GM12878 (cell line): ENCODE data around the gene PCDHGB2.
"Not testable (repeated sequence)": the region's sequence is repeated elsewhere in the genome, so short reads cannot be mapped to it uniquely, and the experiment has no call there.

Experiments used
- ATF3 ChIP-seq: IDR thresholded peaks from 2 replicates; pipeline ENCODE4 v1.6.1; 2011; ENCODE audit warnings: low read depth, mild to moderate bottlenecking, low read length, moderate library complexity, borderline replicate concordance; ENCODE audit errors: extremely low read depth
- BACH1 ChIP-seq: fragments of 450-650 bp; IDR thresholded peaks from 2 replicates; pipeline ENCODE4 v1.6.1; 2017; ENCODE audit warnings: mild to moderate bottlenecking, borderline replicate concordance
- BCLAF1 ChIP-seq: fragments of 450-650 bp; IDR thresholded peaks from 2 replicates; pipeline ENCODE4 v1.6.1; 2017; ENCODE audit warnings: antibody characterized with exemption, mild to moderate bottlenecking, moderate library complexity
- CEBPB ChIP-seq, 2 experiments: fragments of 150-350 bp in 1 of 2; IDR thresholded peaks; 2 replicates each; pipeline ENCODE4 v1.6.1; 2012 to 2014; ENCODE audit warnings: low read depth in 2 of 2, low read length in 2 of 2, borderline replicate concordance in 1 of 2, inconsistent platforms in 1 of 2
- CTCF ChIP-seq, 3 experiments: IDR thresholded peaks in 2 of 3; conservative IDR thresholded peaks in 1 of 3; 2 replicates each; pipeline ENCODE4 v1.5.1; 2011; ENCODE audit warnings: low read depth in 3 of 3, low read length in 3 of 3, mild to moderate bottlenecking in 3 of 3, control low read depth in 2 of 3, moderate library complexity in 2 of 3, inconsistent platforms in 1 of 3, mixed read lengths in 1 of 3; ENCODE audit not compliant: control insufficient read depth in 2 of 3, insufficient read depth in 1 of 3; ENCODE audit errors: extremely low read depth in 1 of 3
- EZH2 ChIP-seq: IDR thresholded peaks from 2 replicates; pipeline ENCODE4 v1.6.1; 2012; ENCODE audit warnings: low read depth, mild to moderate bottlenecking, control low read depth, inconsistent platforms, low read length, borderline replicate concordance; ENCODE audit not compliant: control insufficient read depth
- HDAC2 ChIP-seq: fragments of 200-600 bp; sonication (generic); IDR thresholded peaks from 2 replicates; pipeline ENCODE4 v1.6.1; 2017
- IKZF1 ChIP-seq: fragments of 450-650 bp; conservative IDR thresholded peaks from 2 replicates; pipeline ENCODE4 v1.6.1; 2017; ENCODE audit warnings: antibody characterized with exemption, mild to moderate bottlenecking
- POLR2A ChIP-seq: IDR thresholded peaks from 2 replicates; pipeline ENCODE4 v1.6.1; 2011; ENCODE audit warnings: low read depth, mild to moderate bottlenecking, low read length
- RAD21 ChIP-seq: IDR thresholded peaks from 2 replicates; pipeline ENCODE4 v1.6.1; 2011; ENCODE audit warnings: mild to moderate bottlenecking, low read depth, low read length, moderate library complexity; ENCODE audit not compliant: insufficient read depth
- SREBF1 ChIP-seq: IDR thresholded peaks from 2 replicates; pipeline ENCODE4 v1.6.1; 2012; ENCODE audit warnings: mild to moderate bottlenecking, low read length
- TF ChIP-seq, protein P1 (sequence below): fragments of 450-650 bp; formaldehyde crosslinking; IDR thresholded peaks from 2 replicates; pipeline ENCODE4 v1.4.0; 2022; ENCODE audit warnings: mild to moderate bottlenecking, moderate library complexity
- TF ChIP-seq, protein P2 (sequence below): fragments of 450-650 bp; IDR thresholded peaks from 2 replicates; pipeline ENCODE4 v1.6.1; 2016; ENCODE audit warnings: mild to moderate bottlenecking

- not testable (repeated sequence) for TF ChIP-seq CTCF (IDR thresholded peaks at IDR 0.05 in 2 of 3, conservative IDR thresholded peaks at IDR 0.05 in 1 of 3; ENCODE audit: control insufficient read depth in 2 of 3, extremely low read depth in 1 of 3, insufficient read depth in 1 of 3, low read depth in 3 of 3, low read length in 3 of 3); POLR2A; ATF3; HDAC2; BACH1; BCLAF1; SREBF1; EZH2; IKZF1; CEBPB (IDR thresholded peaks at IDR 0.05; ENCODE audit: borderline replicate concordance in 1 of 2, low read depth in 2 of 2, low read length in 2 of 2); RAD21
- TF ChIP-seq, protein P1, sequence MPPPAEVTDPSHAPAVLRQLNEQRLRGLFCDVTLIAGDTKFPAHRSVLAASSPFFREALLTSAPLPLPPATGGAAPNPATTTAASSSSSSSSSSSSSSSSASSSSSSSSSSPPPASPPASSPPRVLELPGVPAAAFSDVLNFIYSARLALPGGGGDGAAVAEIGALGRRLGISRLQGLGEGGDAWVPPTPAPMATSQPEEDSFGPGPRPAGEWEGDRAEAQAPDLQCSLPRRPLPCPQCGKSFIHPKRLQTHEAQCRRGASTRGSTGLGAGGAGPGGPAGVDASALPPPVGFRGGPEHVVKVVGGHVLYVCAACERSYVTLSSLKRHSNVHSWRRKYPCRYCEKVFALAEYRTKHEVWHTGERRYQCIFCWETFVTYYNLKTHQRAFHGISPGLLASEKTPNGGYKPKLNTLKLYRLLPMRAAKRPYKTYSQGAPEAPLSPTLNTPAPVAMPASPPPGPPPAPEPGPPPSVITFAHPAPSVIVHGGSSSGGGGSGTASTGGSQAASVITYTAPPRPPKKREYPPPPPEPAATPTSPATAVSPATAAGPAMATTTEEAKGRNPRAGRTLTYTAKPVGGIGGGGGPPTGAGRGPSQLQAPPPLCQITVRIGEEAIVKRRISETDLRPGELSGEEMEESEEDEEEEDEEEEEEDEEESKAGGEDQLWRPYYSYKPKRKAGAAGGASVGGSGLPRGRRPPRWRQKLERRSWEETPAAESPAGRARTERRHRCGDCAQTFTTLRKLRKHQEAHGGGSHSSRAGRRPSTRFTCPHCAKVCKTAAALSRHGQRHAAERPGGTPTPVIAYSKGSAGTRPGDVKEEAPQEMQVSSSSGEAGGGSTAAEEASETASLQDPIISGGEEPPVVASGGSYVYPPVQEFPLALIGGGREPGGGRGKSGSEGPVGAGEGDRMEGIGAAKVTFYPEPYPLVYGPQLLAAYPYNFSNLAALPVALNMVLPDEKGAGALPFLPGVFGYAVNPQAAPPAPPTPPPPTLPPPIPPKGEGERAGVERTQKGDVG, result not testable (repeated sequence)
- TF ChIP-seq, protein P2, sequence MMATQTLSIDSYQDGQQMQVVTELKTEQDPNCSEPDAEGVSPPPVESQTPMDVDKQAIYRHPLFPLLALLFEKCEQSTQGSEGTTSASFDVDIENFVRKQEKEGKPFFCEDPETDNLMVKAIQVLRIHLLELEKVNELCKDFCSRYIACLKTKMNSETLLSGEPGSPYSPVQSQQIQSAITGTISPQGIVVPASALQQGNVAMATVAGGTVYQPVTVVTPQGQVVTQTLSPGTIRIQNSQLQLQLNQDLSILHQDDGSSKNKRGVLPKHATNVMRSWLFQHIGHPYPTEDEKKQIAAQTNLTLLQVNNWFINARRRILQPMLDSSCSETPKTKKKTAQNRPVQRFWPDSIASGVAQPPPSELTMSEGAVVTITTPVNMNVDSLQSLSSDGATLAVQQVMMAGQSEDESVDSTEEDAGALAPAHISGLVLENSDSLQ, result not testable (repeated sequence)
These were observed 42.8 kb upstream of the PCDHGB2 start for GRCh38 chr5:141316963-141317362.
